Ovary (tissue), 3 donors: Measurements from ENCODE around the gene DDTL.

Source experiments
- CTCF ChIP-seq, 3 donors: fragments of 450-650 bp in 2 of 3; fragments of 200-600 bp in 1 of 3; IDR thresholded peaks; one replicate each; pipeline versions ENCODE4 v1.5.1 to v1.8.0; 2016 to 2022; ENCODE audit warnings: antibody characterized with exemption in 3 of 3, mild to moderate bottlenecking in 1 of 3
- EP300 ChIP-seq: sonication (generic); formaldehyde crosslinking; IDR thresholded peaks from one replicate; pipeline ENCODE4 v1.6.1; 2017; ENCODE audit warnings: antibody characterized with exemption
- donor health status: DM: no; HTN: no; CAD: no.

GRCh38 chr22:24016156-24016555 lies 49.5 kb downstream of the DDTL start:
- TF ChIP-seq CTCF (IDR thresholded peaks at IDR 0.05) (no peak), EP300 (no peak)
